Kidney (tissue), 14 donors: ENCODE measurements around the gene AMFR. TPM values are rescaled to one million over a fixed set of nuclear protein-coding genes. Genes with fewer than 3 reads are reported as not detected.

Source experiments
- DNase-seq, 5 donors: peaks; one replicate each; pipeline ENCODE4 v3.0.0-alpha.2; 2013 to 2020
- FAIRE-seq: peaks from 2 replicates; lab custom pipeline; 2012; peaks lifted over from hg19 to GRCh38; lab: Jason Lieb, UNC
- H3K27ac ChIP-seq, 2 donors: one replicate each; pipeline ENCODE4 v1.7.0; 2013; ENCODE audit warnings: low read depth in 2 of 2, low read length in 2 of 2, inconsistent platforms in 1 of 2
- H3K27me3 ChIP-seq: one replicate; pipeline ENCODE4 v1.7.1; 2013; ENCODE audit warnings: low read length, inconsistent platforms; ENCODE audit not compliant: control insufficient read depth, insufficient read depth
- H3K36me3 ChIP-seq, 3 donors: one replicate each; pipeline versions ENCODE4 v1.7.0 to v1.7.1; 2013; ENCODE audit warnings: low read length in 3 of 3, control low read depth in 1 of 3, inconsistent platforms in 1 of 3; ENCODE audit not compliant: insufficient read depth in 3 of 3, control insufficient read depth in 2 of 3
- H3K4me1 ChIP-seq, 3 donors: one replicate each; pipeline versions ENCODE4 v1.7.0 to v1.7.1; 2013; ENCODE audit warnings: low read length in 3 of 3, inconsistent platforms in 1 of 3, low read depth in 1 of 3; ENCODE audit not compliant: control insufficient read depth in 2 of 3, insufficient read depth in 2 of 3
- H3K4me3 ChIP-seq, 3 donors: one replicate each; pipeline versions ENCODE4 v1.7.0 to v1.8.1; 2013; ENCODE audit warnings: low read length in 3 of 3, control low read depth in 1 of 3, inconsistent platforms in 1 of 3
- H3K9ac ChIP-seq, 3 donors: one replicate each; pipeline versions ENCODE4 v1.7.0 to v1.7.1; 2013; ENCODE audit warnings: low read length in 3 of 3, control low read depth in 1 of 3, inconsistent platforms in 1 of 3
- H3K9me3 ChIP-seq, 3 donors: one replicate each; pipeline versions ENCODE4 v1.7.0 to v1.7.1; 2013; ENCODE audit warnings: low read length in 3 of 3, control low read depth in 1 of 3, inconsistent platforms in 1 of 3; ENCODE audit not compliant: control insufficient read depth in 2 of 3, insufficient read depth in 1 of 3
- CTCF ChIP-seq: IDR thresholded peaks from 3 replicates; pipeline ENCODE4 v1.5.1; 2012; ENCODE audit warnings: mild to moderate bottlenecking, moderate library complexity, borderline replicate concordance; ENCODE audit not compliant: insufficient read depth; ENCODE audit errors: extremely low read depth
- intact Hi-C: fragments of 100-400 bp; cut with DNase I; formaldehyde crosslinking; loops from one replicate; pipeline ENCODE4 v1.11.1; 2022
- polyA plus RNA-seq: library from polyadenylated mRNA; stranded (reverse); fragments of 350-450 nt; fragmentation: Illumina TruSeq; extraction: RNeasy Lipid Tissue Mini Kit (QIAGEN cat#74804); gene quantifications from one replicate; pipeline ENCODE4 v1.2.3, GENCODE V29; 2014; ENCODE audit warnings: low read depth, low replicate concordance; ENCODE audit not compliant: insufficient read depth
- total RNA-seq: library from RNA; stranded (reverse); fragmentation: NEBNext Ultra II Directional; extraction: Animal tissue kit (Norgen Biotek cat#: 25700); gene quantifications from one replicate; pipeline ENCODE4 v1.2.1, GENCODE V29; 2021
- donor health status: control.
- donor health status: control.
- donor health status: control.
- donor health status: control.
- donor health status: control.
- donor health status: DM: yes; HTN: yes; CAD: no.
- donor health status: Normal renal cell carcinoma (clear cell type).

Gene AMFR
- total and polyA plus RNA-seq, 2 donors from 2014 or later = 143 to 163 TPM

- no peak for TF ChIP-seq CTCF
- no peak overlapping the region for H3K27ac ChIP-seq
- no peaks in the 10 kb centered on the region for H3K27me3 ChIP-seq
- H3K9ac ChIP-seq = no peak overlapping the region
- no peaks in the 10 kb centered on the region for H3K4me1 ChIP-seq
- H3K36me3 ChIP-seq = no peaks in the 10 kb centered on the region
- DNase-seq = peak; percentile 60 to 73 (median 65)
- H3K9me3 ChIP-seq = no peaks in the 10 kb centered on the region
- H3K4me3 ChIP-seq = no peak overlapping the region
- intact Hi-C loops = no loop called here
- FAIRE-seq = no peak
Observed at GRCh38 chr16:56344518-56345405, 80.6 kb downstream of the AMFR start.

- Histone ChIP-seq H3K36me3 (no peaks in the 10 kb centered on the region), H3K9ac (no peak overlapping the region), H3K4me3 (no peak overlapping the region), H3K4me1 (no peaks in the 10 kb centered on the region), H3K27me3 (no peaks in the 10 kb centered on the region), H3K27ac (no peak overlapping the region), H3K9me3 (no peaks in the 10 kb centered on the region)
- intact Hi-C loops = no loop called here
- FAIRE-seq (no peak), DNase-seq (peak in 1 of 5 donors; percentile 59)
- TF ChIP-seq CTCF = no peak
Observed at GRCh38 chr16:56343661-56344517, 81.5 kb downstream of the AMFR start.

GRCh38 chr16:56341656-56342399 lies 83.5 kb downstream of the AMFR start:
- Histone ChIP-seq H3K9me3 (no peaks in the 10 kb centered on the region), H3K36me3 (no peaks in the 10 kb centered on the region), H3K4me1 (no peaks in the 10 kb centered on the region), H3K27me3 (no peaks in the 10 kb centered on the region), H3K9ac (no peak overlapping the region), H3K4me3 (no peak overlapping the region), H3K27ac (no peak overlapping the region)
- TF ChIP-seq CTCF = no peak
- intact Hi-C loops = no loop called here
- DNase-seq (peak in 1 of 5 donors; percentile 54), FAIRE-seq (no peak)
